ENCODE results near the gene LMO1.

GRCh38 chr11:8241373-8242117, 22.1 kb downstream of the LMO1 start:
- TF ChIP-seq CTCF (IDR thresholded peaks at IDR 0.05 in 2 of 3, conservative IDR thresholded peaks at IDR 0.05 in 1 of 3; ENCODE audit: borderline replicate concordance in 1 of 3, insufficient read depth in 1 of 3, low read depth in 2 of 3, low read length in 2 of 3) (no peak), MAX (IDR thresholded peaks at IDR 0.05) (no peak)

Data from HCT116 (cell line).